Measurements from ENCODE around the gene WDR36. TPM values are rescaled to one million over a fixed set of nuclear protein-coding genes. Genes with fewer than 3 reads are reported as not detected.

Gene WDR36
- total RNA-seq (2014; rRNA removed; shearing (Covaris generic)): 50.3 and 53.2 TPM in 2 replicates
- polyA plus RNA-seq (2015; cell fraction: cytosol; rRNA removed): 25.9 and 34.4 TPM in 2 replicates
- polyA plus RNA-seq (2015; cell fraction: nucleus; rRNA removed): 100 and 110 TPM in 2 replicates

DNA sequence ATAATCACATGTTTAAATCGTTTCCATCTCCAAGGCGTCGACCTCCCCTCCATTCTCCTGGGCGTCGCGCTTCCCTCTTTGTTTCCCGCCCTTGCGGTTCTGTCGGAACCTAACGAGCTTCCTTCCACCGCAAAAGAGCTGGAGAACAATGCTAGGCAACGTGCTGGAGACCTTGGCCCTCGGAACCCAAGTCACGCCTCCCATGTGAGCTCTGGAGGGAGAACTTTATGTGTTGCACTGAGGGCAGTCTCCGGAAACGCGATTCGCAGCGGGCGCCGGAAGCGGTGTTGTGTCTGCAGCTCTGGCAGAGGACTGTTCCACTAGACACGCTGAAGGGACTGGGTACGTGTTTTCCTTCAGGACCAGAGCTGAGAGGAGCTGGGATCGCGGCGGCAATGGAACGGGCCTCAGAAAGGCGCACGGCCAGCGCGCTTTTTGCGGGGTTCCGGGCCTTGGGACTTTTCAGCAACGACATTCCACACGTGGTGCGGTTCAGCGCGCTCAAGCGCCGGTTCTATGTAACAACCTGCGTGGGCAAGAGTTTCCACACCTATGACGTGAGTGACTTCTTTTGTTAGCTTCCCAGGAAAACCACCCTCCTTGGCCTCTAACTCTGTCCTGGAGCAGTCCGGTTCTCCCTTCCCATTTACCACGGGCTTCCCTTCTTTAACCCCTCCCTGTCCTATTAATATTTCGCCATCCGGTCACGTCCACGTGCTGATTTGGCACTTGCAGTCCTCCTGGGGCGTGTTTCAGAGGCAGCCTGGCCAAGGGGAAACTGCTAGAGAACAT lies at the start of gene WDR36:
Gene WDR36, plus strand, starts transcription at position 287 of the 792 bp plus-strand sequence. Its CDS starts 109 bp downstream, at position 396.
- DNase-seq (ENCODE audit: low read depth): peak; percentile 91

DNA sequence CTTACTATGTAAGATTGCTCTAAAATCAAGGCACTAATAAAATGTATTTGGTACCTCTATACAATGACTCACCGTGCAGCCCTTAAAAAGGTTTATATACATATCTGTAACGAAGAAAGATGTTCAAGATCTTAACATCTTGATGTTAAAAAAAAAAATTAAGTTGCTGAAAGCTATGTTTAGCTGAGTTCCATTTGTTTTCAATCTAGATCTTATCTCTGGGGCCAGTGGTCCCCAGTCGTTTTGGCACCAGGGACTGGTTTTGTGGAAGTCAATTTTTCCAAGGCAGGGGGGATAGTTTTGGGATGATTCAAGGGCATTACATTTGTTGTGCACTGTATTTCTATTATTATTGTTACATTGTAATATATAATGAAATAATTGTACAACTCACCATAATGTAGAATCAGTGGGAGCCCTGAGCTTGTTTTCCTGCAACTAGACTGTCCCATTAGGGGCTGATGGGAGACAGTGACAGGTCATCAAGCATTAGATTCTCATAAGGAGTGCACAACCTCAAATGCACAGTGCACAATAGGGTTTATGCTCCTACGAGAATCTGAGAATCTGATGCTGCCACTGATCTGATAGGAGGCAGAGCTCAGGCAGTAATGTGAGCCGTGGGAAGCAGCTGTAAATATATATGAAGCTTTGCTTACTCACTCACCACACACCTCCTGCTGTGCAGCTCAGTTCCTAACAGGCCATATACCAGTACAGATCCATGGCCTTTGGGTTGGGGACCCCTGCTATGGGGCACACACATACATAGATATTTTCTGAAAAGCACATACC lies 48.2 kb upstream of the WDR36 start:
- peak; percentile 84 for DNase-seq (ENCODE audit: low read depth)

DNA sequence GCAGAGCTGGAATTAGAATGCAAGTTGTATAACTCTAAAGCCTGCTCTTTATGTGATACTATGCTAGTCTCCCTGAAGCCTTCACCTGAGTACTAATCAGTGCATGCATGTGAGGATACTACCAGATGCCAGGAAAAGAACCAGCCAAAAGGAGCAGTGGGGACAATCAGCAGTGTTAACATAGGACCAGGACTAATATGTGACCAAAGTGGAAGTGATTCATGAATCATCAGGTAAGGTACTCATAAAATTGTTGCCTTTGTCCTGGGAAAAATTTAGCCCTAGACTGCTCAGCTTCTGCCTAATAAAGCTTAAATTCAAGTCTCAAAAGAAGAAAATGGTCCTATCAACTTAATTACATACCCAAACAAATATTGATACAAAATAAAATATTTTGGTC lies 34.1 kb upstream of the WDR36 start:
- DNase-seq (ENCODE audit: low read depth): no peak

DNA sequence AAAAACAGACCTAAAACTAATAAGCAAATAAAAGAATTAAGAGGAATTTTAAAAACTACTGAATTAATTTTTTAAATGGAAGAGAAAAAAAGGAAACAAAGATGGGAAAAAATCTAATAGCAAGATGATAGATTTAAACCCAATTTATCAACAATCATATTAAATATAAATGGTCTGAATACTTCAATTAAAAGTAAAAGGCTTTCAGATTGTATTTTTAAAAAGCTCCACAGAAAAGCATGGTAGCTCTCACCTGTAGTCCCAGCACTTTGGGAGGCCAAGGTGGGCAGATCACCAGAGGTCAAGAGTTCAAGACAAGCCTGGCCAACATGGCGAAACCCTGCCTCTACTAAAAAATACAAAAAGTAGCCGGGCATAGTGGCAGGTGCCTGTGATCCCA lies 32.0 kb upstream of the WDR36 start:
- no peak for DNase-seq (ENCODE audit: low read depth)

DNA sequence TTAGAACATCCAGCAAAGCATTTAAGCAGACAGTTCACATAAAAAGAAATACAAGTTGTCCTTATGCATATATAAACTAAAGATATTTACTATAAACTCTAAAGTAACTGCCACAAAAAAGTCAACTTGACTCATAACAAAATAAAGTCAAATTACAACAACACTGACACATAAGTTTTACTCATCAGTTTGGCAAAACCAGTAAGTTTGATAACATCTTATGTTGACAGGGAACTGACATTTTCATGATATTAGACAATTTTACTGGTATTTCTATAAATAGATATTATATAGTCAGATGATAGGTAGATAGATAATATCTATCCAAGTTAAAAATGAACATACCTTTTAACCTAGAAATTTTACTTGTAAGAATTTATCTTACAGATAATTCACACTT lies 30.5 kb upstream of the WDR36 start:
- no peak for DNase-seq (ENCODE audit: low read depth)

DNA sequence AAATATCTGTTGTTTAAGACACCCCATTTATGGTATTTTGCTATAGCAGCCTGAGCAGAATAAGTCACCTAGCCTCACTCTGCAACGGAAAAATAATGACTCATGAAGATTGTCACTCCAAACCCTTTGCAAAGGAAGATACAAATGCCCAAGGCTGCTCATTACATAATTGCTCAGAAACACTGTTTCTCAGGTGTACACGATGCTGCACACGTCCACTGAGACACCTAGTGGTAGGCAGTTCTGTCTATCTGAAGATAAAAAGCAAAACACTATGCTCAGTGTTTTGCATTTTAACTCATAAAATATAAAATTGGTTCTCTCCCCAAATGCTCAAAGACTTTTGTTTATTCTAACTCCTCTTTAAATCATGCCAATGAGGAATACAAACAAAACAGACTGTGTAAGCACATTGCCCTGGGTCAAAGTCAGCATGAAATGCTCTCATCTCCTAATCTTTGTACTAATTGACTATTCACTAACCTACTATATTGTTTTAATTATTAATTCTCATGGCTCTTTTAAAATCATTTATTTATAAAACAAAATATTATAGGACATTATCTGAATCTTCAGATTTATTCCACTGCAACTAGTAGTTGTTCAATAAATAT lies 28.3 kb upstream of the WDR36 start:
- DNase-seq (ENCODE audit: low read depth): peak; percentile 18

DNA sequence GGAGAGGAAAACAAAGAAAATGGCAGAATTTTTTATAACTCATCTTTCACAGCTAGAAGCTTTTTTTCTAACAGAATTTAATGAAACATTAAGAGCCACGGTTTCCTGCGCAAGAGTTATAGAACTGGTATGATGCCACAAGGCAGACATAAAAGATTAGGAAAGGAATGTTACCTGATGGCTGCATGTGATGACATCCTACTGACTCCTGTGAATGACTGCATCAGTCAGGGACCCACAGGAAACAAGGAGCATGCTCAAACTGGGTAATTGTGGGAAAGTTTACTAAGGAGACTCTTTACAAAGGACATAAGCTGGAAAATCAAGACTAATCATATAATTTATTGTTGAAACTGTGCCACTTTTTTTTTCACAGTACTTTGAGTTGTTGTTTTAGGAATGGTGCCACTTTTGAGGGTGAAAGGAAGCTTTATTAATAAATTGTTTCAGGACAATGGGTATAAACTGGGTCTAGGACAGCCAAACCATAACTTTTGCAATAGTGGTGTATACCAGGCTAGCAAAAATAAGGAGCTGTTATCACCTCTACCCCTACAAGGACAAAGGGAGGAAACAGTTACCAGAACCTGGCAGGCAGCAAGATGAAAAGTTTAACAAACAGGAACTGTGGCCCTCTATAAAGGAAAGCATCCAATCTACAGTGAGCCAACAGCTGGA lies 25.7 kb upstream of the WDR36 start:
- DNase-seq (ENCODE audit: low read depth): no peak

DNA sequence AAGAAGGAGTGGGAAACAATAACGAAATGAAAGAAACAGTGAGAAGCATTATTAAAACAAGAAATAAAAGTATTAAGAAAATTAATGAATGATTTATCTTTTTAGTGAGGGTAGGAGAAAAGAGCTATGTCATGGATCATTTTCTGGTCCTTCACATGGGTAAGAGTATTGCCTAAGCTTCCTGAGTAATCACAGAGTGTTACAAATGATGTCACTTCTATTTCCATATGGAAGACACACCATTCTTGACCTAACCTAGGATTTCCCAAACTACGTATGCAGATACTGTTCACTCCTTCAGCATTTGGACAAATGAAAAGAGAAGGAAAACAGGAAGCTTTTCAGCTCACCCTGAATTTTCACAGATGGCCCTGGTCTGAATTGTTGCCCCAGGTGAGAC lies 23.9 kb upstream of the WDR36 start:
- DNase-seq (ENCODE audit: low read depth): no peak

DNA sequence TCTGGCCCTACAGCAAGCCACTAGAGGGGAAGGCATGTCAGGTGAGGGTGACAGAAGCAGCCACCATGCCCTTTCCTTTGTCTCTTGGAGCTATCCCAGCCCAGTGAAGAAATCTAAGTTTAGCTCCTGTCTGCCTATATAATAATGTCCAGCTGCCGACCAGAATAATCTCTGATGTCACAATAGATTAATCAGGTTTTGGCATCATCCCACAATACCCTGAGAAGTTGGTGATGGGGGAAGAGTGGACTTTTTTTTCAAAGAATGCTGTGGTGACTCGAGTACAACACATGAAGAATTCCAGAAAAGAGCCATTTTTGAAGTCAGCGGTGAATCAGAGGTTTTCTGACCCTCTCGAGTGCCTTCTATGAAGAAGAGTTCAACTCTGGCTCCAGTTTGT lies 22.3 kb upstream of the WDR36 start:
- DNase-seq (ENCODE audit: low read depth): peak; percentile 5

DNA sequence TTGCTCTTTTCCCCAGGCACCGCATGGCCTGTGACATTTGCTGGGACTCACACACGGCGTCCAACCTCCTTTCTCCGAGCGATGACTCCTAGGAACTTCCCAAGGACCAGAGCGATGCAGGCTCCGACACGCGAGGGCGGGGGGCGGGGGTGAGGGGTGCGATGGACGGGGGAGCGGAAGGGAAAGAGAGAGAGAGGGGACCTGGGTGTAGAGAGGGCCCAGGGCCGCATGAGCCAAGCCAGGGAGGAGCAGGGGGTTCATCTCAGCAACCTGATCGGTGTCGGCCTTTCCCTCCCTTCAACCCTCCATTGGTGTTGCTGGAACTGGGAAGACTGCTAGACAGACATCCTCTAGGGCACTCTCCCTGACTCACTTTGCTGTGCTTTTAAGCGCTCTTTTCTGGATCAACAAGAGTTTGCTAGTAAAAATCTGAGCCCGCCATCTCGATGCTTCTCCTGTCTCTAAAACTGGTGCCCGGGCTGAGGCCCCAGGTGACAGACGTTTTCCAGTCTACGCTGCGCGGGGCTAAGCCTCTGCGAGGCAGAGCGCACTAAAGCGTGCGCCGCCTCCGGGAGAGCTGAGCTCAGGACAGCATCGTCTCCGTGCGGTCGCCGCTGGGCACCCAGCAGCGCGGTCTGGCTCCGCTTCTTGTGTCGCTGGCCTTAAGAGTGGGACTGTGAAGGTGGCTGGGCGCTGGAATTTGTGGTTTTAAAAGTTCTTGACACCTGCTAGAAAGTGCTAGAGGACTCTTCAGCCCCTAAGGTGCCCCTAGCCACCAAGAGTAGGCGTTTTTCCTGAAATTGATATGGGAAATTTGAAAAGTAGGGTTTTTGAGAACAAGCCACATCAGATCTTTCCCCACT lies 21.6 kb upstream of the WDR36 start:
- no peak for DNase-seq (ENCODE audit: low read depth)

DNA sequence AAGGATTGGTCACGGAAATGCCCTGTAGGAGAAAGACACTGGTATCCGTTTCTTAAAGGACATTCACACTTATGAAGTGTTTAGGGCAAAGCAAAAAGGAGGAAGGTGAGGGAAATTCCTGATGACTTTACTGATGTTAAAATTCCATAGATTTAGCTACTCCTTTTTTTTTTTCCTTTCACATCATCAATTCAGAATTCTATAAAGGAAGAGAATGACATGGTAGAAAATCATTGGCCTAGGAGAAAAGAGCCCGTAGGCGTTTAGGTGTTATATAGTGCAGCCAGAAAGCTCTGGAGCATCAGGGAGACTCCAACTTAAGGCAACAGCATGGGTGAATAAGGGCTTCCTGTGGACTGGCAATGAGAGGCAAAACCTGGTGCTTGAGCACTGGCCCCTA lies 20.7 kb upstream of the WDR36 start, which contains the start of gene TSLP:
Gene TSLP, plus strand, starts transcription at position 301 of the 400 bp plus-strand sequence. CDS start 178 bp downstream, outside the sequence.
- DNase-seq (ENCODE audit: low read depth): no peak

DNA sequence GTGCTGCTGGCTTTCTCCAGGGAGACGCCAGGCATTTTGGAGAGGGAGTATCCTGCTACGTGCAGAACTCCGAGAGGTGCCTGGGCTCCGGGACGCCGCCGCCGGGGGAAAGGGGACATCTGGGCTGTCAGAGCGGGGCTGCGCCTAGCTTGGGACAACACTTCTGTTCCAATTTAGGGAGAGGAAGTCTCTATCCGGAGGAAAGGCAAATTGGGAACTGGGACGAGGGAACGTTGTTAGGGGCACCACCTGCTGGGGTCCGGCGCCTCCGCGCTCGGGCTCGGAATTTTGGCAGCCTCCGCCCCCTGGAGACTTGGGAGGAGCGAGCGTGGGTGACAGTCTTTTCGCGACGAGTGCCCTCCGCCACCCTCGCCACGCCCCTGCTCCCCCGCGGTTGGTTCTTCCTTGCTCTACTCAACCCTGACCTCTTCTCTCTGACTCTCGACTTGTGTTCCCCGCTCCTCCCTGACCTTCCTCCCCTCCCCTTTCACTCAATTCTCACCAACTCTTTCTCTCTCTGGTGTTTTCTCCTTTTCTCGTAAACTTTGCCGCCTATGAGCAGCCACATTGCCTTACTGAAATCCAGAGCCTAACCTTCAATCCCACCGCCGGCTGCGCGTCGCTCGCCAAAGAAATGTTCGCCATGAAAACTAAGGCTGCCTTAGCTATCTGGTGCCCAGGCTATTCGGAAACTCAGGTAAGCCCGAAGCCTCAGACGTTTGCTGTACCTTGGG lies 19.0 kb upstream of the WDR36 start:
- peak; percentile 17 for DNase-seq (ENCODE audit: low read depth)

DNA sequence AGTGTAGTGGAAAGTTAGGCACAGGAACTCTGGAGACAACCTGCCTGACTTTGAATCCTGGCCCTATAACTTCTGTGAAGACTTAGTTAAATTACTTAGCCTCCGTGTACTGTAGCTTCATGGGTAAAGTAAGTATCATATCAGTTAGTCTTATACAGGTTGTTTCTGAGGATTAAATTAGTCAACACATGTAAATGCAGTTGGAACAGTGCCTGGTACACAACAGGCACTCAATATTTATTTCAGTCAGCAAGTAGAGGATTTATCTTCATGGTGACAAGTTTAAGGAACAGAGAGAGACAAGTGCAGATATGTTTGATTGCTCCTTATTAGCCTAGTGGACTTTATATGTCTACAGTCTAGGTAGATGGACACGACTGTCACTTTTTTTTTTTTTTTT lies 17.9 kb upstream of the WDR36 start:
- DNase-seq (ENCODE audit: low read depth): no peak

DNA sequence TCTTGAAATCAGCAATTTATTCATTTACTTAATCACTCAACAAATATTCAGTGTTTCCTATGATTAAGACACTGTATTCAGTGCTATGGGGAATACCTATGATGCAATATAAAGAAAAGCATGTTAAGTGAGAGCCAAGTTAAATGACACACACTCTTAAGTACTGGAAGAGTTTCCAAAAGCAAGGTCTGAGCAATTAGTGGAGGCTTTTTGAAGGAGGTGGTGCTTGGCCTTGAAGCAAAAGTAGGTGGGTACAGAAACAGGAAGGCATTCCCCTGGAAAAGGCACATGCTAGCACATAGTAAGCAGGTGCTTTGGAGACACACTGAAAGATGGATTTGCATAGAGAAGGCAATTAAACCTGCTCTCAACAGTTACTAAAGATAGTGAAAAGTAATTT lies 16.6 kb upstream of the WDR36 start:
- DNase-seq (ENCODE audit: low read depth): peak; percentile 79

DNA sequence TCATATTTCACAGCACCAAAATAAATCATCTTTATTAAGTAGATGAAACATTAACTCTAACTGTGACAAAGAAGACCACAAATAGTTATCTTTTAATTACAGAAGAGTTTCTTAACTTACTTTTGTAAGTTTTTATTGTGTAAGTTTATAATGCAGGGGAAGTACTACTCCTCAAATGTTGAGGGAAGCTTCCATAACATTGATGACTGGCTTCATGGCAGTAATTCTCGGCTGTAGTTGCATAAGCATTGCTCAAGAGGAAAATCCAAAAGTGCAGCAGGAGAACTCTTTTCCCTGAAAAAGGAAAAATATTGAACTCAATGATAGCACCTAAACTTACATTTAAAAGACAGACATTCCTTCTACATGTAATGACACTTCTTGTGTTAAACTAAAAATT lies 16.1 kb upstream of the WDR36 start:
- no peak for DNase-seq (ENCODE audit: low read depth)

DNA sequence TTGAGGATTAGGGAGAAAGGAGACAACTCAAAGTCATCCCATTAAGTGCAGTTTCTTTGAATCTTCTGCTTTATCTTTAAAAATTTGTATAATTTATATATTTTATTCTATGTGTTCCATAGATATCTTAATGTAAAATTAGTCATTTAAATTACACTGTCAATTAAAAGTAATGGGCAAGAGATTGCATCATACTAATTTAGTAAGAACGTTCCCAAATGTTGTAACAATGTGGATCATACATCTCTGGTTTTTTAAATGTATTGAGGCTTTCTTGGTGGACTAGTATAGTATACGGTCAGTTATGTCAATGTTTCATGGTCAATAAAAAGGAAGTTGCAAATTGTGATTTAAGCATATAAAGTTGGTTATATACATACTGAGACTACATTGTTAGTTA lies 14.5 kb upstream of the WDR36 start:
- no peak for DNase-seq (ENCODE audit: low read depth)

DNA sequence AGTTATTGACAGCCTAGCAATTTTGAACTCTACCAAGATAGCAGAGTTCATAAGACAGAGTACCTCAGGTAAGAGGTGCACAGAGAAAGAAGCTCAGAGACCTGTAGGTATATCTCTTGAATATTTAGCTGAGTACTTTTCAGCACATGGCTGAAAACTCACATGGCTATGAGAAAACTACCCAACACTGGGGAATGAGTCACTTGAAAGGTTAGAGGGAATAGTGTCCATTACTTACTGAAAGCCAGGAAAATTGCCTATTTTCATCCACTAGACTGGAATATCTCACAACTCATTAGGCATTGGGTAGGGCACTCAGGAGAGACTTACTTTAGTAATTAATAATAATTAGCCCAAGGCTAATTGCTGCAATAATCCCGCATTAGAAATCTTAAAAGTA lies 12.3 kb upstream of the WDR36 start:
- DNase-seq (ENCODE audit: low read depth): peak; percentile 18

DNA sequence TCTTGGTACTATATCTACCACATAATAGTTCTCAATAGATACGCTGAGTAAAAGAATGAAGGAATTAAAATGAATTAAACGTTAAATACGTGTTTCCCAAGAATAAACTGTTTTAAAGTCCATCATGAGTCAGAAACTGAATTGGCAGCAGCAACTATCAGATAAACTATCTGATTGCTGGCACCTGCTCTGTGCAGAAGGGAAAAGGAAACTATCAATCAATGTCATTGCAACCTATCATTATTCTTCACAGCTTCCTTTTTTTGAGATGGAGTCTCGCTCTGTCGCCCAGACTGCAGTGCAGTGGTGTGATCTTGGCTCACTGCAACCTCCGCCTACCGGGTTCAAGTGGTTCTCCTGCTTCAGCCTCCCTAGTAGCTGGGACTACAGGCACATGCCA lies 8.8 kb upstream of the WDR36 start:
- DNase-seq (ENCODE audit: low read depth): no peak

DNA sequence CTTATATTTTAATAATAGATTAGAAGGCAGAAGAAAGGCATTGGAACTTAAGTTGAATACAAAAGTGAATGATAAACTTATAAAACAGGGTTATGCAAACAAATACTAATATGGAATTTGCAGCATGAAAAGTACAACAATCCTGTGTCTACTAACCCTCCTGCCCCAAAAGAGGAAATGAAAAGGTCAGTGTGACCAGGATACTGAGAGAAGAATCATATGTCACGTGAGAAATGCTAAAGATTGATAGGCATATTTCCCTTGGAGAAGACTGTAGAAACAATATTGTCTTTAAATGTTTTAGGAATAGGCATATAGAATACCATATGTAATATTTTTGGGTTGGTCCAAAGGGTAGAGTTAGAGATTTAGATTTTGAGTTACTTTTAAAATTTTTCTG lies 3.8 kb downstream of the WDR36 start:
- DNase-seq (ENCODE audit: low read depth): no peak
